Sigmoid colon (tissue), 4 donors: Measurements from ENCODE around the gene GFM2.

Experiments
- EP300 ChIP-seq, 4 donors: sonication (generic); formaldehyde crosslinking; IDR thresholded peaks; one replicate each; pipeline ENCODE4 v1.6.1; 2017; ENCODE audit warnings: antibody characterized with exemption in 4 of 4
- POLR2A ChIP-seq, 2 donors: fragments of 450-650 bp; IDR thresholded peaks; one replicate each; pipeline ENCODE4 v1.6.1; 2016; ENCODE audit warnings: antibody characterized with exemption in 2 of 2, mild to moderate bottlenecking in 2 of 2, moderate library complexity in 2 of 2
- POLR2AphosphoS5 ChIP-seq, 4 donors: sonication (generic); formaldehyde crosslinking; IDR thresholded peaks; one replicate each; pipeline ENCODE4 v1.6.1; 2017; ENCODE audit warnings: antibody characterized with exemption in 4 of 4
- TF ChIP-seq, protein P1 (sequence below), 4 experiments: fragments of 450-650 bp in 3 of 4; fragments of 200-600 bp in 1 of 4; IDR thresholded peaks; one replicate each; pipeline ENCODE4 v1.5.1; 2016 to 2019; ENCODE audit warnings: antibody characterized with exemption in 4 of 4, mild to moderate bottlenecking in 3 of 4, moderate library complexity in 2 of 4

DNA sequence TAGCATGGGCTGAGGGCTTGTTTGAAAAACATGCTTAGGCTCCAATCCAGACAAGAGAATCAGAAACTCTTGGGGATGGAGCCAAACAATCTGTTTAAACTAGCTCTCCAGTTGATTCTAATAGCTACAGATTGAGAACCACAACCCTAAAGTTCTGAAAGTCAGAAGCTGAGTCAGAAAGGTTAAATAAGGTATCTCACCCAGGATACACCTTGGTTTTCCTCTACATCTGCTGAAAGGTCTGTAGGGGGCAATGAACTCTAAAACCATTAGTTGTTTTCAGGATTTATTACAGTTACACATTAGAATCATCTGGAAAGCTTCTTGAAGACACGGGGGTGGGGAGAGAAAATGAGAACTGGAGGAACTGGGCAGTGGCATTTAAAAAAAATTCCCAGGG is 5.7 kb downstream of the GFM2 start:
- TF ChIP-seq, protein P1, sequence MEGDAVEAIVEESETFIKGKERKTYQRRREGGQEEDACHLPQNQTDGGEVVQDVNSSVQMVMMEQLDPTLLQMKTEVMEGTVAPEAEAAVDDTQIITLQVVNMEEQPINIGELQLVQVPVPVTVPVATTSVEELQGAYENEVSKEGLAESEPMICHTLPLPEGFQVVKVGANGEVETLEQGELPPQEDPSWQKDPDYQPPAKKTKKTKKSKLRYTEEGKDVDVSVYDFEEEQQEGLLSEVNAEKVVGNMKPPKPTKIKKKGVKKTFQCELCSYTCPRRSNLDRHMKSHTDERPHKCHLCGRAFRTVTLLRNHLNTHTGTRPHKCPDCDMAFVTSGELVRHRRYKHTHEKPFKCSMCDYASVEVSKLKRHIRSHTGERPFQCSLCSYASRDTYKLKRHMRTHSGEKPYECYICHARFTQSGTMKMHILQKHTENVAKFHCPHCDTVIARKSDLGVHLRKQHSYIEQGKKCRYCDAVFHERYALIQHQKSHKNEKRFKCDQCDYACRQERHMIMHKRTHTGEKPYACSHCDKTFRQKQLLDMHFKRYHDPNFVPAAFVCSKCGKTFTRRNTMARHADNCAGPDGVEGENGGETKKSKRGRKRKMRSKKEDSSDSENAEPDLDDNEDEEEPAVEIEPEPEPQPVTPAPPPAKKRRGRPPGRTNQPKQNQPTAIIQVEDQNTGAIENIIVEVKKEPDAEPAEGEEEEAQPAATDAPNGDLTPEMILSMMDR (IDR thresholded peaks at IDR 0.05): no peak
- TF ChIP-seq POLR2A (IDR thresholded peaks at IDR 0.05) (no peak), POLR2AphosphoS5 (IDR thresholded peaks at IDR 0.05) (no peak), EP300 (IDR thresholded peaks at IDR 0.05) (no peak)
